Epithelial cell of proximal tubule (primary cell): ENCODE data around the gene TENT4B. TPM values are rescaled to one million over a fixed set of nuclear protein-coding genes. Genes with fewer than 3 reads are reported as not detected.

Experiments used
- DNase-seq: peaks from one replicate; pipeline ENCODE4 v3.0.0-alpha.2; 2011; ENCODE audit warnings: low read depth
- H3K4me3 ChIP-seq: 2 replicates; pipeline ENCODE4 v1.5.1; 2011; ENCODE audit warnings: low read depth, mild to moderate bottlenecking, low read length
- CTCF ChIP-seq: conservative IDR thresholded peaks from 2 replicates; pipeline ENCODE4 v1.5.1; 2012; ENCODE audit warnings: low read depth, mild to moderate bottlenecking, low read length
- total RNA-seq: library from RNA; depleted of rRNA; stranded (reverse); fragments of >200 nt; gene quantifications from 2 replicates; pipeline ENCODE4 v1.2.3, GENCODE V29; 2015

Gene TENT4B
- total RNA-seq, 1 donor from 2014 or later, result 9.4 TPM

DNA sequence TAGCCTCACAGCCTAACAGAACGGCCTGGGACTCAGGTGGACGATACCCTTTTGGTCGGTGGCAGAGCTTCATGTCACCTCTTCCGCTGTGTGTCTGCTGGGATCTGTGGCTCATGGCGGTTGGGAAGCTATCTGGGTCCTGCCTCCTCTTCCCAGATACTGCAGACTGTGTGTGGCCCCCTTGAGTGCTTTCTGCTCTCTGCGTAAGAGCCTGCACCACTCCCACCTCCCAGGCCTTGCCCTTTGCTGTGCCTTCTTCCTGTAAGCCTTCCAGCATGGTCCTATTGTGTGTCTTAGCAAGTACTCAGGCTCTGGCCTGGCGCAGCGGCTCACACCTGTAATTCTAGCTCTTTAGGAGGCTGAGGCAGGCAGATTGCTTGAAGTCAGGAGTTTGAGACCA, 95.7 kb downstream of the TENT4B start:
- DNase-seq, result no peak
- H3K4me3 ChIP-seq, result no peak overlapping the region
- TF ChIP-seq CTCF, result no peak

DNA sequence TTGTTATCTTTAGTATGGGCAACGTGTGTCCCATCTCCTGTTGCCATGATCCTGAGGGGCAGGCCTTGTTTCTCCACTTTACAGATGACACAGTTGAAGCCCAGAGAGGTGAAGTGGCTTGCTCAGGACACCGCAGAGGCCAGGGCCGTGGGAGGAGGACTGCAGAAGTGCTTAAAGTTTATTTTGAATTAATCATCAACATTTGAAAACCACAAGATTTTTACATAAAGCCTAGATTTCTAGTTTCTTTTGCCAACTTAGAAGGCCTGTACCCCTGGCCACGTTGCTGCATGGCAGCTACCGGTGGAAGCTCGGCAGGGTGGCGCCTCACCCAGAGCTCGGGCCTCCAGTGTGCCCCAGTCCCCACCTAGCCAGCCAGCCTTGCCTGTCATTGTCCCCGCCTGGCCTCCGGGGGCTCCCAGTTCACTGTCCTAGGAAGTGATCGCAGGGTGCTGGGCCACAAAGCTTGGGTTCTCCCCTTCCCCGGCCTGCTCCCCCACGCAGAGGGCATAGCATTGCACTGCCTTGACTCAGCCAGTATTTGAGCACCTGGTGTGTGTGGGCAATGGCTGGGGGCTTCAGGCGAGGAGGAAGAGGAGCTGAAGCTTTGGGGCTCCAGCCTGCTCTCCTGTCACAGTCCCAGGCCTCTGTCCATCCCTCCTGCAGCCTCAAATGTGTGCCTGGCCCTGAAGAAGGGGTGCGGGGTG, 98.4 kb downstream of the TENT4B start:
- no peak overlapping the region for H3K4me3 ChIP-seq
- no peak for DNase-seq
- TF ChIP-seq CTCF, result no peak

DNA sequence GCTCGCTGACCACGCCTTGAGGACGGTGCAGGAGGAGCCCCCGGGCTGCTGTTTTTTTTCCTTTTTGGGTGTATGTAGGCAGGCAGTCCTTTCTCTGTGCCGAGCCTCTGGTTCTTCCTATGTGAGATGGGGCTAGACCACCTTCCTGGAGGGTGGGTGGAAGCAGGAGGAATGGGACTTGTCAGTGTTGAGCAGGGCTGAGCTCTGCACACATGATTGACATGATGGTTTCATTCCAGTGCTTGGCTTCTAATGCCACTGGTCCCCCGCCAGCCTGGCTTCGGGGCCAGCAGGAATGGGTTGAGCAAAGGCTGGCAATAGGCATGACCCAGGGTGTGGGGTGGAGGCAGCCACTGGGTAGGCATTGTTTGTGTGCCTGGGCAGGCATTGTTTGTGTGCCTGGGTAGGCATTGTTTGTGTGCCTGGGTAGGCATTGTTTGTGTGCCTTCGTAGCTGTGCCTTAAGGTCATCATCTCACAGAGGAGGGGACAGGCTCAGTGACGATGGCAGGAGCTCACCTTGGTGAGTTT, 99.0 kb downstream of the TENT4B start:
- DNase-seq, result no peak
- no peak for TF ChIP-seq CTCF
- no peak overlapping the region for H3K4me3 ChIP-seq

DNA sequence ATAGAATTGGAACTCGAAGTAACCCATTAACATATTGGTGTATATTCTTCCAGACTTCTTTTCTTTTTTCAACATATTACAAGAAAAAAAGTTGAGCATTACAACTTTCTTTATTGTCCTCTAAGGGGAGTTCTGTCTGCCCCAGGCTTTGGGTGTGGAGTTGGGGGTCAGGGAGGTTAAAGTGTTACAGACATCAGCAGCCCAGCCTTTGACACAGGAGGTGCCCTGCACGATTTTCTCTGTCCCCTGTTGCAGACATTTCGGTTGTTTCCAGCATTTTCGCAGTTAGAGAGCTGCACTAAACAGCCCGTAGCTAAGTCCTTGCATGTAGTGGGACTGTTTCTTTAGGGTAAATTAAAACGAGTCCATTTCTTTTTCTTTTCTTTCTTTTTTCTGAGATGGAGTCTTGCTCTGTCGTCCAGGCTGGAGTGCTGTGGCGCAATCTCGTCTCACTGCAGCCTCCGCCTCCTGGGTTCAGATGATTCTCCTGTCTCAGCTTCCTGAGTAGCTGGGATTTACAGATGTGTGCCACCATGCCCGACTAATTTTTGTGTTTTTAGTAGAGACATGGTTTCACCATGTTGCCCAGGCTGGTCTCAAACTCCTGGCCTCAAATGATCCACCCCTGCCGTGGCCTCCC, 99.9 kb downstream of the TENT4B start:
- DNase-seq, result no peak
- no peak overlapping the region for H3K4me3 ChIP-seq
- no peak for TF ChIP-seq CTCF

GRCh38 chr16:50253514-50253910, 100.4 kb downstream of the TENT4B start:
- TF ChIP-seq CTCF, result no peak
- H3K4me3 ChIP-seq, result no peak overlapping the region
- no peak for DNase-seq

DNA sequence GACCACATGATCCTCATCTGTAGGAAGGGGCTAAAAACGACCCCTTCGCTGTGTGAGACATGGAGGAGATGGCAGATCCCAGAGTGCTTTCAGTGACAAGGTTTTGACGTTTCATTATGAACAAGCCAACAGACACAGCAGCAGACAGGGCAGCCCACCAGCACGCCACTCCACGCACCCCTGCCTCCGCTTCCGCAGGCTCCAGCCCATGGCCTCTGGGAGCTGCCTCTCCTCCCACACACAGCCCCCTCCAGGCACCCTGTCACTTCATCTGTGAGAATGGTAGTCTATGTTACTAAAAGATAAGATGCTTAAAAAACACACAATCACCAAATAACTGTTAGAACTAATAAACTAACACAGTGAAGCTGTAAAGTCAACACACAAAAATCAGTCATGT, 101.0 kb downstream of the TENT4B start:
- H3K4me3 ChIP-seq, result no peak overlapping the region
- DNase-seq, result no peak
- no peak for TF ChIP-seq CTCF
